HCT116 (cell line): ENCODE measurements around the gene POGLUT2. TPM values are rescaled to one million over a fixed set of nuclear protein-coding genes. Genes with fewer than 3 reads are reported as not detected.

ENCODE experiments used
- ATAC-seq: fragments of 200-7000 bp; cut with Tn5 transposase; 2 replicates; pipeline ENCODE4 v1.9.1; 2020; ENCODE audit warnings: mild to moderate bottlenecking, moderate library complexity
- BruUV-seq: library from RNA; stranded (reverse); fragments of 400-500 nt; replicated peaks from 2 replicates; lab custom pipeline; 2021; lab: Mats Ljungman, UMichigan
- CTCF ChIA-PET: fragments of 300-600 bp; sonication (Branson Sonifier 250); formaldehyde crosslinking; loops from one replicate; lab custom pipeline; 2021; ENCODE audit warnings: antibody characterized with exemption; lab: Charles Lee
- POLR2A ChIA-PET: fragments of 300-600, 350-600 bp; sonication (Branson Sonifier 250); formaldehyde crosslinking; loops from one replicate; lab custom pipeline; 2021; ENCODE audit warnings: antibody characterized with exemption; lab: Charles Lee
- RAD21 ChIA-PET, 2 experiments: fragments of 300-600 bp; sonication (Branson Sonifier 250); formaldehyde crosslinking; loops; one replicate each; lab custom pipeline; 2023; ENCODE audit warnings: low total read pairs in 2 of 2; ENCODE audit not compliant: uncharacterized antibody in 2 of 2, unreplicated experiment in 2 of 2, low non-redundant PET in 1 of 2; lab: Charles Lee
- DNase-seq: peaks from one replicate; pipeline ENCODE4 v3.0.0-alpha.2; 2010; ENCODE audit warnings: low read depth, low spot score
- H2AFZ ChIP-seq: fragments of 200-600 bp; shearing (Covaris generic), sonication (generic); 2 replicates; pipeline ENCODE4 v1.6.1; 2017; ENCODE audit warnings: low read depth, mixed run types, mixed read lengths, antibody characterized with exemption, low read length; ENCODE audit not compliant: poor library complexity, severe bottlenecking
- H3K27ac ChIP-seq: 2 replicates; pipeline ENCODE4 v1.5.1; 2012; ENCODE audit warnings: low read depth, low read length
- H3K27me3 ChIP-seq: fragments of 200-600 bp; sonication (generic); 2 replicates; pipeline ENCODE4 v1.6.1; 2016; ENCODE audit warnings: mixed run types, low read length, mixed read lengths; ENCODE audit not compliant: insufficient read depth
- H3K36me3 ChIP-seq, 2 experiments: fragments of 200-500 bp in 1 of 2; fragments of 200-600 bp in 1 of 2; sonication (Bioruptor generic) in 1 of 2; sonication (generic) in 1 of 2; 2 replicates each; pipeline versions ENCODE4 v1.5.1 to v1.6.1; 2014 to 2016; ENCODE audit warnings: low read length in 2 of 2, inconsistent platforms in 1 of 2, mixed read lengths in 1 of 2, mixed run types in 1 of 2; ENCODE audit not compliant: insufficient read depth in 2 of 2, control insufficient read depth in 1 of 2
- H3K4me1 ChIP-seq, 2 experiments: fragments of 200-600 bp in 1 of 2; sonication (generic) in 1 of 2; 2 replicates each; pipeline versions ENCODE4 v1.5.1 to v1.6.1; 2012 to 2017; ENCODE audit warnings: low read length in 2 of 2, inconsistent platforms in 1 of 2, mild to moderate bottlenecking in 1 of 2, mixed read lengths in 1 of 2, mixed run types in 1 of 2, moderate library complexity in 1 of 2; ENCODE audit not compliant: insufficient read depth in 2 of 2, control insufficient read depth in 1 of 2
- H3K4me2 ChIP-seq: fragments of 200-600 bp; sonication (generic); 2 replicates; pipeline ENCODE4 v1.6.1; 2017; ENCODE audit warnings: mixed run types, low read length, mixed read lengths
- H3K4me3 ChIP-seq, 2 experiments: fragments of 200-600 bp in 1 of 2; sonication (generic) in 1 of 2; replicated peaks in 1 of 2; 2 replicates each; pipeline ENCODE4 v1.5.1; 2011 to 2016; ENCODE audit warnings: low read length in 2 of 2, control low read depth in 1 of 2, low read depth in 1 of 2, mild to moderate bottlenecking in 1 of 2, mixed read lengths in 1 of 2, mixed run types in 1 of 2
- H3K79me2 ChIP-seq: fragments of 200-600 bp; sonication (generic); 2 replicates; pipeline ENCODE4 v1.6.1; 2017; ENCODE audit warnings: mild to moderate bottlenecking, mixed run types, low read length, moderate library complexity, mixed read lengths; ENCODE audit not compliant: insufficient read depth
- H3K9ac ChIP-seq: fragments of 200-600 bp; sonication (generic); 2 replicates; pipeline ENCODE4 v1.6.1; 2016; ENCODE audit warnings: low read length, mixed read lengths
- H3K9me2 ChIP-seq: fragments of 200-600 bp; sonication (generic), shearing (Covaris generic); 2 replicates; pipeline ENCODE4 v1.6.1; 2017; ENCODE audit warnings: mixed run types, mild to moderate bottlenecking, moderate library complexity; ENCODE audit not compliant: insufficient read depth
- H3K9me3 ChIP-seq, 2 experiments: fragments of 200-500 bp in 1 of 2; fragments of 200-600 bp in 1 of 2; sonication (Bioruptor generic) in 1 of 2; sonication (generic) in 1 of 2; 2 replicates each; pipeline ENCODE4 v1.6.1; 2014 to 2017; ENCODE audit warnings: low read length in 2 of 2, mixed read lengths in 2 of 2, inconsistent platforms in 1 of 2, low read depth in 1 of 2, mild to moderate bottlenecking in 1 of 2, mixed run types in 1 of 2, moderate library complexity in 1 of 2; ENCODE audit not compliant: control insufficient read depth in 1 of 2, insufficient read depth in 1 of 2
- H4K20me1 ChIP-seq: fragments of 200-600 bp; sonication (generic), shearing (Covaris generic); 2 replicates; pipeline ENCODE4 v1.6.1; 2017; ENCODE audit warnings: mixed run types, mild to moderate bottlenecking, moderate library complexity; ENCODE audit not compliant: insufficient read depth
- CBX3 ChIP-seq: IDR thresholded peaks from 2 replicates; pipeline ENCODE4 v1.6.1; 2012; ENCODE audit warnings: low read depth
- MAX ChIP-seq: IDR thresholded peaks from 2 replicates; pipeline ENCODE4 v1.6.1; 2012
- RAD21 ChIP-seq: IDR thresholded peaks from 2 replicates; pipeline ENCODE4 v1.6.1; 2012; ENCODE audit warnings: low read depth, mild to moderate bottlenecking
- REST ChIP-seq: IDR thresholded peaks from 2 replicates; pipeline ENCODE4 v1.6.1; 2012; ENCODE audit warnings: low read depth
- SIN3A ChIP-seq: IDR thresholded peaks from 2 replicates; pipeline ENCODE4 v1.6.1; 2012; ENCODE audit warnings: low read depth
- TCF7L2 ChIP-seq: IDR thresholded peaks from 2 replicates; pipeline ENCODE4 v1.7.0; 2011; ENCODE audit warnings: borderline replicate concordance, inconsistent platforms; ENCODE audit not compliant: insufficient read depth, insufficient read length; ENCODE audit errors: extremely low read depth
- intact Hi-C: fragments of 100-400 bp; cut with micrococcal nuclease; formaldehyde crosslinking; loops from 2 replicates; pipeline ENCODE4 v1.10.0; 2022
- total RNA-seq: library from RNA; stranded (reverse); gene quantifications from one replicate; pipeline ENCODE4 v1.2.1, GENCODE V29; 2021; ENCODE audit not compliant: unreplicated experiment

Gene POGLUT2
- total RNA-seq, 1 experiment from 2014 or later, result 4.8 TPM

GRCh38 chr13:102768909-102769308 is 29.9 kb downstream of the POGLUT2 start (continued):
- no peak for TF ChIP-seq REST
- no peak for TF ChIP-seq MAX
- TF ChIP-seq SIN3A, result no peak
- no peak for TF ChIP-seq TCF7L2

GRCh38 chr13:102763741-102764140 is 35.0 kb downstream of the POGLUT2 start:
- no peaks in the 10 kb centered on the region for H3K9me2 ChIP-seq
- H3K4me2 ChIP-seq, result no peak overlapping the region
- H3K27me3 ChIP-seq, result no peaks in the 10 kb centered on the region
- ChIA-PET CTCF (no interaction called here), RAD21 (no interaction called here), POLR2A (no interaction called here)
- no peaks in the 10 kb centered on the region for H3K79me2 ChIP-seq
- DNase-seq (no peak), ATAC-seq (no peak)
- no peaks in the 10 kb centered on the region for H3K9me3 ChIP-seq
- no TSS peak for BruUV-seq
- H2AFZ ChIP-seq, result no peak overlapping the region
- H4K20me1 ChIP-seq, result no peaks in the 10 kb centered on the region
- TF ChIP-seq CBX3 (no peak), RAD21 (no peak)
- H3K4me3 ChIP-seq, result no peak overlapping the region
- no peak overlapping the region for H3K27ac ChIP-seq
- H3K4me1 ChIP-seq, result no peaks in the 10 kb centered on the region
- H3K36me3 ChIP-seq, result peaks cover 3% of the 10 kb centered on the region in 2 experiments; a peak in 1 of 4 replicates
- no peak overlapping the region for H3K9ac ChIP-seq
- intact Hi-C loops, result no loop called here
